Measurements from ENCODE around the gene HSPG2. TPM values are rescaled to one million over a fixed set of nuclear protein-coding genes. Genes with fewer than 3 reads are reported as not detected.
A peak's percentile ranks its signal among the peaks of the same experiment; 100 is the strongest.

Gene HSPG2
- total and polyA plus RNA-seq, 2 of the 13 experiments (the other 11 are each of a cell fraction or from before 2014, with no cell fraction given), result 9.1 to 13.1 TPM

DNA sequence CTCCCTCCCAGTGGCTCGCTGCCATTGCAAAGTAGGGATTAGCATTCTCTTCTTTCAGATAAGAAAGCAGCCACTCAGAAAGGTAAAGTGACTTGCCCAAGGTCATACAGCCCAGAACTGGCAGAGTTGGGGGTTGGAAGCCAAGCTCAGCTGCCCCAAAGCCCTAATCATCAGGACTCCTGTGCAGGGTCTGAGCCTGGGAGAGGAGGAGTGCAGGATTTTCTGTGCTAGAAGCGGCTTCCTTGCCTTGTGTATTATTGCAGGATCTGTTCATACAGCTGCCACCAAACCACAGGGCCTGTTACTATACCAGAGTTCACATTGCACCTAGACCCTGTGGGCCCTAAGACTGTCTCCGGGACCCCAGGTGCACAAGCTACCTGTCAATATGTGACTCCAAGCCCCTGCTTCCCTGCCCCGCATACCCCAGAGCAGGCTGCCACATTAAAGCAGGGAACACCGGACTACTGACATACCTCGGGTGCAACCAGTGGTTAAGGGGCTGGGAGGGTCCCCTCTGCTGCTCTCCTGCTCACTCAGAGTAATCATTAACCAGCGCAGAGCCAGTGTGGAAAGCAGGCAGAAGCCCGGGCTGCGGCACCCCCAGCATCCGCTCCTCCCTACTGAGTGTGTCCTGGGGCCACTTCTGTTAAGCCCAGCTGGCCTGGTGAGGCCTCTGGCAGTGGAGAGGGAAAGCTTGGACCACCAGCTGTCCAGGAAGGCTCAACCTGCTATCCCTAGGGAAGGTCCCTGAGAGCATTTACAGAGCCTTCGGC lies 15.8 kb downstream of the HSPG2 start (continued):
- TF ChIP-seq ZNF615 (CRISPR knock-in tag; IDR thresholded peaks at IDR 0.05; ENCODE audit: borderline replicate concordance) (no peak), ZFP1 (CRISPR knock-in tag; IDR thresholded peaks at IDR 0.05) (no peak), ZNF326 (CRISPR knock-in tag; IDR thresholded peaks at IDR 0.05; ENCODE audit: borderline replicate concordance) (peak; percentile 61; the same call in 1 of the 2 replicates), BRD4 (CRISPR knock-in tag; IDR thresholded peaks at IDR 0.05) (0 out of 2 replicates have a peak, but pooled peaks have one; percentile 55), ZNF775 (CRISPR knock-in tag; IDR thresholded peaks at IDR 0.05; ENCODE audit: borderline replicate concordance) (no peak), ZNF788 (CRISPR knock-in tag; IDR thresholded peaks at IDR 0.05; ENCODE audit: borderline replicate concordance) (peak; percentile 41; the same call in 1 of the 2 replicates), PCBP2 (optimal IDR thresholded peaks at IDR 0.05; ENCODE audit: low read depth, low read length, poor library complexity, severe bottlenecking) (no peak), ZNF496 (CRISPR knock-in tag; IDR thresholded peaks at IDR 0.05; ENCODE audit: insufficient replicate concordance) (no peak), PRMT3 (CRISPR knock-in tag; IDR thresholded peaks at IDR 0.05; ENCODE audit: borderline replicate concordance, low read depth) (no peak), MAF1 (CRISPR knock-in tag; IDR thresholded peaks at IDR 0.05; ENCODE audit: borderline replicate concordance) (no peak), HDAC6 (IDR thresholded peaks at IDR 0.05; ENCODE audit: low read depth, low read length) (no peak), ZNF124 (CRISPR knock-in tag; IDR thresholded peaks at IDR 0.05) (peak; percentile 79; the same call in 1 of the 2 replicates), CBX2 (IDR thresholded peaks at IDR 0.05; ENCODE audit: low read depth, low read length) (no peak), CBX2 (CRISPR knock-in tag; IDR thresholded peaks at IDR 0.05; ENCODE audit: low read depth) (no peak), NFYC (CRISPR knock-in tag; IDR thresholded peaks at IDR 0.05) (no peak)
- TF ChIP-seq, protein P1, sequence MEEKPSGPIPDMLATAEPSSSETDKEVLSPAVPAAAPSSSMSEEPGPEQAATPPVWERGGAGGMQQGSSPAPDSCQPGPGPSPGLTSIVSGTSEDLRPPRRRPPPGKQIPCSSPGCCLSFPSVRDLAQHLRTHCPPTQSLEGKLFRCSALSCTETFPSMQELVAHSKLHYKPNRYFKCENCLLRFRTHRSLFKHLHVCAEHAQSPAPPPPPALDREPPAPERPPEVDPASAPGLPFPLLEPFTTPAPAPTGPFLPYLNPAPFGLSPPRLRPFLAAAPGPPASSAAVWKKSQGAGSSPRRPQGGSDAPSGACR (CRISPR knock-in tag; IDR thresholded peaks at IDR 0.05), result peak; percentile 77; the same call in 1 of the 2 replicates
- TF ChIP-seq, protein P2, sequence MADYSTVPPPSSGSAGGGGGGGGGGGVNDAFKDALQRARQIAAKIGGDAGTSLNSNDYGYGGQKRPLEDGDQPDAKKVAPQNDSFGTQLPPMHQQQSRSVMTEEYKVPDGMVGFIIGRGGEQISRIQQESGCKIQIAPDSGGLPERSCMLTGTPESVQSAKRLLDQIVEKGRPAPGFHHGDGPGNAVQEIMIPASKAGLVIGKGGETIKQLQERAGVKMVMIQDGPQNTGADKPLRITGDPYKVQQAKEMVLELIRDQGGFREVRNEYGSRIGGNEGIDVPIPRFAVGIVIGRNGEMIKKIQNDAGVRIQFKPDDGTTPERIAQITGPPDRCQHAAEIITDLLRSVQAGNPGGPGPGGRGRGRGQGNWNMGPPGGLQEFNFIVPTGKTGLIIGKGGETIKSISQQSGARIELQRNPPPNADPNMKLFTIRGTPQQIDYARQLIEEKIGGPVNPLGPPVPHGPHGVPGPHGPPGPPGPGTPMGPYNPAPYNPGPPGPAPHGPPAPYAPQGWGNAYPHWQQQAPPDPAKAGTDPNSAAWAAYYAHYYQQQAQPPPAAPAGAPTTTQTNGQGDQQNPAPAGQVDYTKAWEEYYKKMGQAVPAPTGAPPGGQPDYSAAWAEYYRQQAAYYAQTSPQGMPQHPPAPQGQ (CRISPR knock-in tag; IDR thresholded peaks at IDR 0.05; ENCODE audit: borderline replicate concordance), result no peak
- TF ChIP-seq, protein P3, sequence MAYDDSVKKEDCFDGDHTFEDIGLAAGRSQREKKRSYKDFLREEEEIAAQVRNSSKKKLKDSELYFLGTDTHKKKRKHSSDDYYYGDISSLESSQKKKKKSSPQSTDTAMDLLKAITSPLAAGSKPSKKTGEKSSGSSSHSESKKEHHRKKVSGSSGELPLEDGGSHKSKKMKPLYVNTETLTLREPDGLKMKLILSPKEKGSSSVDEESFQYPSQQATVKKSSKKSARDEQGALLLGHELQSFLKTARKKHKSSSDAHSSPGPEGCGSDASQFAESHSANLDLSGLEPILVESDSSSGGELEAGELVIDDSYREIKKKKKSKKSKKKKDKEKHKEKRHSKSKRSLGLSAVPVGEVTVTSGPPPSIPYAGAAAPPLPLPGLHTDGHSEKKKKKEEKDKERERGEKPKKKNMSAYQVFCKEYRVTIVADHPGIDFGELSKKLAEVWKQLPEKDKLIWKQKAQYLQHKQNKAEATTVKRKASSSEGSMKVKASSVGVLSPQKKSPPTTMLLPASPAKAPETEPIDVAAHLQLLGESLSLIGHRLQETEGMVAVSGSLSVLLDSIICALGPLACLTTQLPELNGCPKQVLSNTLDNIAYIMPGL (CRISPR knock-in tag; IDR thresholded peaks at IDR 0.05; ENCODE audit: borderline replicate concordance in 1 of 2, low read depth in 1 of 2), result 0 out of 4 replicates have a peak, but pooled peaks have one; percentile 3 to 12
- TF ChIP-seq, protein P4, sequence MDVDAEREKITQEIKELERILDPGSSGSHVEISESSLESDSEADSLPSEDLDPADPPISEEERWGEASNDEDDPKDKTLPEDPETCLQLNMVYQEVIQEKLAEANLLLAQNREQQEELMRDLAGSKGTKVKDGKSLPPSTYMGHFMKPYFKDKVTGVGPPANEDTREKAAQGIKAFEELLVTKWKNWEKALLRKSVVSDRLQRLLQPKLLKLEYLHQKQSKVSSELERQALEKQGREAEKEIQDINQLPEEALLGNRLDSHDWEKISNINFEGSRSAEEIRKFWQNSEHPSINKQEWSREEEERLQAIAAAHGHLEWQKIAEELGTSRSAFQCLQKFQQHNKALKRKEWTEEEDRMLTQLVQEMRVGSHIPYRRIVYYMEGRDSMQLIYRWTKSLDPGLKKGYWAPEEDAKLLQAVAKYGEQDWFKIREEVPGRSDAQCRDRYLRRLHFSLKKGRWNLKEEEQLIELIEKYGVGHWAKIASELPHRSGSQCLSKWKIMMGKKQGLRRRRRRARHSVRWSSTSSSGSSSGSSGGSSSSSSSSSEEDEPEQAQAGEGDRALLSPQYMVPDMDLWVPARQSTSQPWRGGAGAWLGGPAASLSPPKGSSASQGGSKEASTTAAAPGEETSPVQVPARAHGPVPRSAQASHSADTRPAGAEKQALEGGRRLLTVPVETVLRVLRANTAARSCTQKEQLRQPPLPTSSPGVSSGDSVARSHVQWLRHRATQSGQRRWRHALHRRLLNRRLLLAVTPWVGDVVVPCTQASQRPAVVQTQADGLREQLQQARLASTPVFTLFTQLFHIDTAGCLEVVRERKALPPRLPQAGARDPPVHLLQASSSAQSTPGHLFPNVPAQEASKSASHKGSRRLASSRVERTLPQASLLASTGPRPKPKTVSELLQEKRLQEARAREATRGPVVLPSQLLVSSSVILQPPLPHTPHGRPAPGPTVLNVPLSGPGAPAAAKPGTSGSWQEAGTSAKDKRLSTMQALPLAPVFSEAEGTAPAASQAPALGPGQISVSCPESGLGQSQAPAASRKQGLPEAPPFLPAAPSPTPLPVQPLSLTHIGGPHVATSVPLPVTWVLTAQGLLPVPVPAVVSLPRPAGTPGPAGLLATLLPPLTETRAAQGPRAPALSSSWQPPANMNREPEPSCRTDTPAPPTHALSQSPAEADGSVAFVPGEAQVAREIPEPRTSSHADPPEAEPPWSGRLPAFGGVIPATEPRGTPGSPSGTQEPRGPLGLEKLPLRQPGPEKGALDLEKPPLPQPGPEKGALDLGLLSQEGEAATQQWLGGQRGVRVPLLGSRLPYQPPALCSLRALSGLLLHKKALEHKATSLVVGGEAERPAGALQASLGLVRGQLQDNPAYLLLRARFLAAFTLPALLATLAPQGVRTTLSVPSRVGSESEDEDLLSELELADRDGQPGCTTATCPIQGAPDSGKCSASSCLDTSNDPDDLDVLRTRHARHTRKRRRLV (CRISPR knock-in tag; IDR thresholded peaks at IDR 0.05), result no peak
